Uterus (tissue), 2 donors: Measurements from ENCODE around the gene SPINT1.

Experiments
- POLR2A ChIP-seq, 2 donors: fragments of 450-650 bp; IDR thresholded peaks; one replicate each; pipeline ENCODE4 v1.6.1; 2016; ENCODE audit warnings: antibody characterized with exemption in 2 of 2, mild to moderate bottlenecking in 1 of 2, moderate library complexity in 1 of 2
- TF ChIP-seq, protein P1 (sequence below), 4 experiments: fragments of 200-600 bp in 2 of 4; fragments of 450-650 bp in 2 of 4; sonication (generic) in 2 of 4; IDR thresholded peaks; one replicate each; pipeline ENCODE4 v1.5.1; 2016 to 2019; ENCODE audit warnings: antibody characterized with exemption in 4 of 4, mild to moderate bottlenecking in 2 of 4, moderate library complexity in 1 of 4

DNA sequence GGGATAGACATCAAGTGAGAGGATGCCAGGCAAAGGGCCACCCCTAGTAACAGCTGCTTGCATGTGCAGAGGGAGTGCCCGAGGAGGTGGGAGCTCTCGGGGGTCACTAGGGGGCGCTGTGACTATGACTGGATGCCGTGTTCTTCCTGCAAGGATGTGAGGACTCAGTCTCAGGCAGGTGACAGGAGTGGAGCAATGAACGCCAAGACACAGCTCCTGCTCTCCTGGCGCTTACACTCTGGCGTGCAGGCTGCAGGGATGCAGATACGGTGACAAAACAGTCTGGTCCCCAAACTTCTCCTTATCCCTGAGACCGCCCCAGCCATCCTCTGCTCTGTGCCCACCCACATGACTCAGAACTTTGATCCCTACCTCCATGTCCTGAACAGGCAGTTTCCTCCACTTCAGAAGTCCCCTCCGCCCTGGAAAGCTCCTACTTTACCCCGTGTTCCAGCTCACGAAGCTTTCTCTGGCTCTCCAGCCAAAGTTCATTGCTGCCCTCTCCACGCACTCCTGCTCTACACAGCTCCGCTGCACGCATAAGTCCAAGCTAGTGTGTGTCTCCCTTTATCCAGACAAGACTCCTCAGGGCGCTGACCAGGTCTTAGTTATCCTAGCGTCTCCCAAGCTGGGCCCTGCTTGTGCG is 15.5 kb downstream of the SPINT1 start:
- TF ChIP-seq, protein P1, sequence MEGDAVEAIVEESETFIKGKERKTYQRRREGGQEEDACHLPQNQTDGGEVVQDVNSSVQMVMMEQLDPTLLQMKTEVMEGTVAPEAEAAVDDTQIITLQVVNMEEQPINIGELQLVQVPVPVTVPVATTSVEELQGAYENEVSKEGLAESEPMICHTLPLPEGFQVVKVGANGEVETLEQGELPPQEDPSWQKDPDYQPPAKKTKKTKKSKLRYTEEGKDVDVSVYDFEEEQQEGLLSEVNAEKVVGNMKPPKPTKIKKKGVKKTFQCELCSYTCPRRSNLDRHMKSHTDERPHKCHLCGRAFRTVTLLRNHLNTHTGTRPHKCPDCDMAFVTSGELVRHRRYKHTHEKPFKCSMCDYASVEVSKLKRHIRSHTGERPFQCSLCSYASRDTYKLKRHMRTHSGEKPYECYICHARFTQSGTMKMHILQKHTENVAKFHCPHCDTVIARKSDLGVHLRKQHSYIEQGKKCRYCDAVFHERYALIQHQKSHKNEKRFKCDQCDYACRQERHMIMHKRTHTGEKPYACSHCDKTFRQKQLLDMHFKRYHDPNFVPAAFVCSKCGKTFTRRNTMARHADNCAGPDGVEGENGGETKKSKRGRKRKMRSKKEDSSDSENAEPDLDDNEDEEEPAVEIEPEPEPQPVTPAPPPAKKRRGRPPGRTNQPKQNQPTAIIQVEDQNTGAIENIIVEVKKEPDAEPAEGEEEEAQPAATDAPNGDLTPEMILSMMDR (IDR thresholded peaks at IDR 0.05) = peak; percentile 36 to 56 (median 42)
- no peak for TF ChIP-seq POLR2A (IDR thresholded peaks at IDR 0.05)
